Measurements from ENCODE around the gene KLB. TPM values are rescaled to one million over a fixed set of nuclear protein-coding genes. Genes with fewer than 3 reads are reported as not detected.

KLB gene
- total and polyA plus RNA-seq, 2 of the 4 experiments (the other 2 are of a cell fraction) = not detected

- Histone ChIP-seq H3K4me3 (ENCODE audit: insufficient read depth, low read depth, low read length) (no peak overlapping the region), H3K4me1 (ENCODE audit: control insufficient read depth, insufficient read depth, low read length) (peaks cover 4% of the 10 kb centered on the region; the same call in 1 of the 2 replicates), H3K23ac (ENCODE audit: low read depth, low read length) (no peak overlapping the region), H3K36me3 (ENCODE audit: control insufficient read depth, insufficient read depth, low read length) (no peaks in the 10 kb centered on the region), H3K14ac (replicated peaks; ENCODE audit: low read depth, low read length) (no peak overlapping the region), H2AFZ (replicated peaks; ENCODE audit: low read length, poor library complexity) (no peak overlapping the region), H3K4me2 (ENCODE audit: low read depth, low read length) (no peak overlapping the region), H3K18ac (ENCODE audit: low read depth, low read length) (no peak overlapping the region), H2AK5ac (ENCODE audit: low read depth, low read length) (no peak overlapping the region), H3K56ac (ENCODE audit: extremely low read depth, insufficient read depth, low read length) (no peak overlapping the region), H4K91ac (ENCODE audit: insufficient read depth, low read depth, low read length) (no peak overlapping the region), H3K79me1 (ENCODE audit: low read depth in 1 of 2, low read length in 2 of 2) (no peaks in the 10 kb centered on the region), H3K4ac (ENCODE audit: low read depth, low read length) (no peak overlapping the region), H3K27ac (ENCODE audit: insufficient read depth, low read length) (no peak overlapping the region), H4K5ac (ENCODE audit: low read depth, low read length) (no peak overlapping the region), H4K20me1 (ENCODE audit: insufficient read depth, low read length) (no peaks in the 10 kb centered on the region), H3K27me3 (ENCODE audit: control insufficient read depth, insufficient read depth, low read length) (peaks cover 7% of the 10 kb centered on the region), H2BK5ac (ENCODE audit: low read depth, low read length, poor library complexity, severe bottlenecking) (no peak overlapping the region), H3K9me1 (ENCODE audit: insufficient read depth, low read length) (no peaks in the 10 kb centered on the region), H3K9ac (ENCODE audit: low read depth, low read length) (no peak overlapping the region), H3K9me3 (ENCODE audit: control insufficient read depth, insufficient read depth, low read length) (no peaks in the 10 kb centered on the region), H2BK15ac (ENCODE audit: low read depth, low read length) (no peak overlapping the region), H2BK120ac (ENCODE audit: low read depth, low read length) (no peak overlapping the region), H2BK20ac (ENCODE audit: low read depth, low read length) (no peak overlapping the region), H4K8ac (ENCODE audit: low read depth in 2 of 2, low read length in 2 of 2) (no peak overlapping the region), H2AK9ac (replicated peaks; ENCODE audit: low read depth, low read length, poor library complexity) (no peak overlapping the region)
- POLR2A ChIA-PET (ENCODE audit: unreplicated experiment) = interaction anchor here (0.7 kb wide), 1 partner anchor 16 kb away, joined by 3 read pairs; the partner anchor contains the start of gene LIAS
- ATAC-seq (ENCODE audit: low read depth) = no peak
- no peak for DNase-seq
- no TSS peak for BruUV-seq (replicated peaks)
- WGBS, 2 experiments (ENCODE audit: extremely low coverage in 2 of 2, insufficient read length in 1 of 2) = no CpG with 5 or more reads among the region's 4 CpGs
- dilution Hi-C loops (cut with HindIII; ENCODE audit: low sequenced_read_pairs, unreplicated experiment) (no loop called here), intact Hi-C loops (cut with micrococcal nuclease) (loop anchor here (10.0 kb wide), 1 partner anchor 688 kb away; no protein-coding TSS in a partner anchor), in situ Hi-C loops (cut with MboI; ENCODE audit: low sequenced_read_pairs) (no loop called here)
- CTCF ChIA-PET = interaction anchor here (0.7 kb wide), 1 partner anchor 15 kb away, joined by 5 read pairs; no protein-coding TSS in a partner anchor
- TF ChIP-seq MXI1 (IDR thresholded peaks at IDR 0.05; ENCODE audit: borderline replicate concordance, low read depth, low read length) = no peak
- TF ChIP-seq CEBPB (IDR thresholded peaks at IDR 0.05; ENCODE audit: low read depth, low read length) = no peak
- no peak for TF ChIP-seq SMC3 (IDR thresholded peaks at IDR 0.05; ENCODE audit: low read depth, low read length)
Observed at GRCh38 chr4:39442998-39443397, 36.3 kb downstream of the KLB start.
